PC-9 (cell line): ENCODE results near the gene PSME4.

Experiments
- CTCF ChIP-seq: fragments of 200-600 bp; sonication (generic); conservative IDR thresholded peaks from 2 replicates; pipeline ENCODE4 v1.6.1; 2017; ENCODE audit warnings: mixed run types, antibody characterized with exemption, mild to moderate bottlenecking, moderate library complexity
- EZH2 ChIP-seq: fragments of 200-600 bp; sonication (generic); IDR thresholded peaks from 2 replicates; pipeline ENCODE4 v1.8.0; 2017; ENCODE audit warnings: antibody characterized with exemption, low read depth

- TF ChIP-seq CTCF (no peak), EZH2 (no peak)
Measured at GRCh38 chr2:53819634-53820033, 151.2 kb downstream of the PSME4 start.
